Astrocyte (in vitro differentiated cells and primary cell): ENCODE results near the gene PRSS33. TPM values are rescaled to one million over a fixed set of nuclear protein-coding genes. Genes with fewer than 3 reads are reported as not detected.
A peak's percentile ranks its signal among the peaks of the same experiment; 100 is the strongest.

Source experiments
- DNase-seq: peaks from one replicate; pipeline ENCODE4 v3.0.0-alpha.2; 2010; ENCODE audit warnings: low read depth
- FAIRE-seq: peaks from 2 replicates; lab custom pipeline; 2011; peaks lifted over from hg19 to GRCh38; lab: Jason Lieb, UNC
- H2AFZ ChIP-seq: 2 replicates; pipeline ENCODE4 v1.6.0; 2012; ENCODE audit warnings: low read depth, low read length, inconsistent platforms
- H3K27ac ChIP-seq: 2 replicates; pipeline ENCODE4 v1.5.1; 2011; ENCODE audit warnings: low read depth, low read length, inconsistent platforms
- H3K27me3 ChIP-seq: 2 replicates; pipeline ENCODE4 v1.6.0; 2011; ENCODE audit warnings: low read length, inconsistent platforms; ENCODE audit not compliant: insufficient read depth
- H3K36me3 ChIP-seq: 2 replicates; pipeline ENCODE4 v1.5.1; 2011; ENCODE audit warnings: low read length, inconsistent platforms; ENCODE audit not compliant: insufficient read depth
- H3K4me1 ChIP-seq: 2 replicates; pipeline ENCODE4 v1.5.1; 2011; ENCODE audit warnings: low read length, inconsistent platforms; ENCODE audit not compliant: insufficient read depth
- H3K4me2 ChIP-seq: 2 replicates; pipeline ENCODE4 v1.6.0; 2012; ENCODE audit warnings: low read length, inconsistent platforms
- H3K4me3 ChIP-seq: 2 replicates; pipeline ENCODE4 v1.5.1; 2011; ENCODE audit warnings: low read depth, mild to moderate bottlenecking, low read length, inconsistent platforms; ENCODE audit not compliant: insufficient read depth
- H3K79me2 ChIP-seq: 2 replicates; pipeline ENCODE4 v1.6.0; 2012; ENCODE audit warnings: mild to moderate bottlenecking, low read length, inconsistent platforms; ENCODE audit not compliant: insufficient read depth
- H3K9ac ChIP-seq: 2 replicates; pipeline ENCODE4 v1.6.0; 2012; ENCODE audit warnings: mild to moderate bottlenecking, low read length, inconsistent platforms
- H3K9me3 ChIP-seq: 2 replicates; pipeline ENCODE4 v1.5.1; 2012; ENCODE audit warnings: low read depth, mild to moderate bottlenecking, low read length, inconsistent platforms; ENCODE audit not compliant: insufficient read depth
- H4K20me1 ChIP-seq: 2 replicates; pipeline ENCODE4 v1.6.0; 2012; ENCODE audit warnings: low read length, inconsistent platforms; ENCODE audit not compliant: insufficient read depth
- H3K27ac Mint-ChIP-seq: one replicate; pipeline ENCODE4 v1.8.0; 2021; ENCODE audit warnings: mild to moderate bottlenecking, mixed read lengths; ENCODE audit not compliant: unreplicated experiment
- H3K27me3 Mint-ChIP-seq: one replicate; pipeline ENCODE4 v1.8.0; 2021; ENCODE audit warnings: low read depth, mixed read lengths; ENCODE audit not compliant: unreplicated experiment
- H3K36me3 Mint-ChIP-seq: one replicate; pipeline ENCODE4 v1.8.0; 2021; ENCODE audit warnings: low read depth, mixed read lengths; ENCODE audit not compliant: unreplicated experiment
- H3K4me1 Mint-ChIP-seq: one replicate; pipeline ENCODE4 v1.8.0; 2021; ENCODE audit warnings: low read depth, mixed read lengths; ENCODE audit not compliant: unreplicated experiment
- H3K4me3 Mint-ChIP-seq: one replicate; pipeline ENCODE4 v1.8.0; 2021; ENCODE audit warnings: mild to moderate bottlenecking, moderate library complexity, mixed read lengths; ENCODE audit not compliant: unreplicated experiment
- H3K9me3 Mint-ChIP-seq: one replicate; pipeline ENCODE4 v1.8.0; 2021; ENCODE audit warnings: mild to moderate bottlenecking, mixed read lengths; ENCODE audit not compliant: unreplicated experiment
- CTCF ChIP-seq: IDR thresholded peaks from 2 replicates; pipeline ENCODE4 v1.5.1; 2011; ENCODE audit warnings: low read depth, mild to moderate bottlenecking, inconsistent platforms, low read length, moderate library complexity; ENCODE audit not compliant: insufficient read depth
- EZH2 ChIP-seq: IDR thresholded peaks from 2 replicates; pipeline ENCODE4 v1.6.1; 2012; ENCODE audit warnings: mild to moderate bottlenecking, low read length, inconsistent platforms; ENCODE audit not compliant: insufficient read depth
- total RNA-seq: library from RNA; stranded (reverse); gene quantifications from 2 replicates; pipeline ENCODE4 v1.2.1, GENCODE V29; 2021

Gene PRSS33
- total RNA-seq, 1 donor from 2014 or later = not detected

- Histone ChIP-seq H3K4me1 (peaks cover 17% of the 10 kb centered on the region), H4K20me1 (peaks cover 94% of the 10 kb centered on the region), H3K27ac (no peak overlapping the region), H3K4me2 (no peak overlapping the region), H3K9ac (no peak overlapping the region), H3K9me3 (no peaks in the 10 kb centered on the region), H2AFZ (no peak overlapping the region), H3K4me3 (no peak overlapping the region), H3K36me3 (peaks cover 58% of the 10 kb centered on the region), H3K79me2 (peaks cover 95% of the 10 kb centered on the region), H3K27me3 (no peaks in the 10 kb centered on the region)
- TF ChIP-seq EZH2 (no peak), CTCF (no peak)
- DNase-seq (no peak), FAIRE-seq (no peak)
- H3K9me3 Mint-ChIP-seq = no peaks in the 10 kb centered on the region
- H3K4me3 Mint-ChIP-seq = peak overlapping the region; percentile 43
- peaks cover 37% of the 10 kb centered on the region for H3K36me3 Mint-ChIP-seq
- peaks cover 29% of the 10 kb centered on the region for H3K4me1 Mint-ChIP-seq
- H3K27me3 Mint-ChIP-seq = no peaks in the 10 kb centered on the region
- H3K27ac Mint-ChIP-seq = no peak overlapping the region
Measured at GRCh38 chr16:2757344-2757743, 30.0 kb downstream of the PRSS33 start.

- H3K4me1 ChIP-seq = peaks cover 23% of the 10 kb centered on the region
- no peak for TF ChIP-seq EZH2
- TF ChIP-seq CTCF = no peak
- H3K27ac Mint-ChIP-seq = peak overlapping the region; percentile 70
- H3K9me3 Mint-ChIP-seq = no peaks in the 10 kb centered on the region
- no peak overlapping the region for H3K9ac ChIP-seq
- H3K4me3 ChIP-seq = no peak overlapping the region
- no peaks in the 10 kb centered on the region for H3K27me3 Mint-ChIP-seq
- peaks cover 90% of the 10 kb centered on the region for H3K79me2 ChIP-seq
- FAIRE-seq (no peak), DNase-seq (no peak)
- H2AFZ ChIP-seq = no peak overlapping the region
- H3K27ac ChIP-seq = no peak overlapping the region
- H3K4me3 Mint-ChIP-seq = peak overlapping the region; percentile 68
- H3K27me3 ChIP-seq = no peaks in the 10 kb centered on the region
- peaks cover 49% of the 10 kb centered on the region for H3K36me3 ChIP-seq
- H3K9me3 ChIP-seq = no peaks in the 10 kb centered on the region
- peaks cover 85% of the 10 kb centered on the region for H4K20me1 ChIP-seq
- peak overlapping the region; percentile 96 for H3K4me2 ChIP-seq
- peaks cover 29% of the 10 kb centered on the region for H3K36me3 Mint-ChIP-seq
- H3K4me1 Mint-ChIP-seq = peaks cover 29% of the 10 kb centered on the region
Measured at GRCh38 chr16:2756288-2757015, 30.9 kb downstream of the PRSS33 start.

GRCh38 chr16:2755158-2755557 is 32.2 kb downstream of the PRSS33 start:
- Histone ChIP-seq H3K9me3 (no peaks in the 10 kb centered on the region), H3K4me2 (peak overlapping the region; percentile 96), H3K79me2 (peaks cover 85% of the 10 kb centered on the region), H3K27me3 (no peaks in the 10 kb centered on the region), H4K20me1 (peaks cover 72% of the 10 kb centered on the region), H3K9ac (peak overlapping the region; percentile 90), H3K27ac (no peak overlapping the region), H3K4me3 (peak overlapping the region; percentile 85), H3K36me3 (peaks cover 36% of the 10 kb centered on the region), H3K4me1 (peaks cover 25% of the 10 kb centered on the region), H2AFZ (no peak overlapping the region)
- Mint-ChIP-seq H3K27me3 (no peaks in the 10 kb centered on the region), H3K27ac (peak overlapping the region; percentile 91), H3K9me3 (no peaks in the 10 kb centered on the region), H3K36me3 (peaks cover 20% of the 10 kb centered on the region), H3K4me1 (peaks cover 34% of the 10 kb centered on the region), H3K4me3 (peak overlapping the region; percentile 92)
- FAIRE-seq (no peak), DNase-seq (no peak)
- TF ChIP-seq CTCF (no peak), EZH2 (no peak)
